Keratinocyte (primary cell): ENCODE results near the gene TSTD1. TPM values are rescaled to one million over a fixed set of nuclear protein-coding genes. Genes with fewer than 3 reads are reported as not detected.

ENCODE experiments used
- DNase-seq: peaks from one replicate; pipeline ENCODE4 v3.0.0-alpha.2; 2011; ENCODE audit warnings: low read depth, missing footprints, low spot score
- FAIRE-seq: peaks from 2 replicates; lab custom pipeline; 2011; peaks lifted over from hg19 to GRCh38; lab: Jason Lieb, UNC
- H2AFZ ChIP-seq: 2 replicates; pipeline ENCODE4 v1.6.0; 2012; ENCODE audit warnings: low read length, control low read depth, inconsistent platforms; ENCODE audit not compliant: control insufficient read depth
- H3K27ac ChIP-seq: 2 replicates; pipeline ENCODE4 v1.5.1; 2011; ENCODE audit warnings: low read length; ENCODE audit not compliant: control insufficient read depth, insufficient read depth
- H3K27me3 ChIP-seq: 3 replicates; pipeline ENCODE4 v1.6.0; 2011; ENCODE audit warnings: low read length; ENCODE audit not compliant: control insufficient read depth, insufficient read depth; ENCODE audit errors: extremely low read depth
- H3K36me3 ChIP-seq, 2 experiments: 2 replicates in 1 of 2; 3 replicates in 1 of 2; pipeline ENCODE4 v1.5.1; 2011; ENCODE audit warnings: low read length in 2 of 2, mild to moderate bottlenecking in 1 of 2; ENCODE audit not compliant: control insufficient read depth in 2 of 2, insufficient read depth in 2 of 2; ENCODE audit errors: extremely low read depth in 1 of 2
- H3K4me1 ChIP-seq: 3 replicates; pipeline ENCODE4 v1.5.1; 2011; ENCODE audit warnings: low read length; ENCODE audit not compliant: control insufficient read depth, insufficient read depth; ENCODE audit errors: extremely low read depth
- H3K4me2 ChIP-seq: 3 replicates; pipeline ENCODE4 v1.6.0; 2011; ENCODE audit warnings: low read depth, low read length; ENCODE audit not compliant: control insufficient read depth, insufficient read depth; ENCODE audit errors: extremely low read depth
- H3K4me3 ChIP-seq, 3 experiments: fragments of 200-600 bp in 1 of 3; sonication (generic) in 1 of 3; 2 replicates in 2 of 3; 3 replicates in 1 of 3; pipeline ENCODE4 v1.5.1; 2011 to 2016; ENCODE audit warnings: low read length in 3 of 3, mild to moderate bottlenecking in 3 of 3, control low read depth in 2 of 3, inconsistent platforms in 1 of 3, low read depth in 1 of 3, mixed read lengths in 1 of 3, mixed run types in 1 of 3, moderate library complexity in 1 of 3; ENCODE audit not compliant: control insufficient read depth in 2 of 3, insufficient read depth in 2 of 3; ENCODE audit errors: extremely low read depth in 1 of 3
- H3K79me2 ChIP-seq: 2 replicates; pipeline ENCODE4 v1.6.0; 2012; ENCODE audit warnings: low read length; ENCODE audit not compliant: control insufficient read depth, insufficient read depth
- H3K9ac ChIP-seq: 3 replicates; pipeline ENCODE4 v1.6.0; 2011; ENCODE audit warnings: low read length; ENCODE audit not compliant: control insufficient read depth, insufficient read depth; ENCODE audit errors: extremely low read depth
- H3K9me1 ChIP-seq: 3 replicates; pipeline ENCODE4 v1.6.0; 2011; ENCODE audit warnings: low read length; ENCODE audit not compliant: control insufficient read depth, insufficient read depth; ENCODE audit errors: extremely low read depth
- H3K9me3 ChIP-seq: 2 replicates; pipeline ENCODE4 v1.5.1; 2012; ENCODE audit warnings: low read depth, low read length; ENCODE audit not compliant: control insufficient read depth
- H4K20me1 ChIP-seq: 3 replicates; pipeline ENCODE4 v1.6.0; 2011; ENCODE audit warnings: low read length; ENCODE audit not compliant: control insufficient read depth, insufficient read depth; ENCODE audit errors: extremely low read depth
- EZH2 ChIP-seq: IDR thresholded peaks from one replicate; pipeline ENCODE4 v1.6.1; 2012; ENCODE audit warnings: inconsistent platforms, mild to moderate bottlenecking, low read length, moderate library complexity
- dilution Hi-C: fragments of 300-500 bp; cut with MboI; formaldehyde crosslinking; loops from one replicate; pipeline ENCODE4 v1.7.0; 2020; ENCODE audit warnings: low sequenced_read_pairs; ENCODE audit not compliant: extremely low pct_ligation_motif_present
- polyA plus RNA-seq, 5 experiments: library from polyadenylated mRNA; depleted of rRNA in 3 of 5; stranded (reverse) in 3 of 5; stranded (forward) in 1 of 5; unstranded in 1 of 5; fragments of >200 nt; gene quantifications; 1 replicate in 1 of 5; 2 replicates in 3 of 5; 3 replicates in 1 of 5; pipeline versions ENCODE4 v1.2.1 to v1.2.3, GENCODE V29; 2011 to 2012; ENCODE audit warnings: missing spikeins in 2 of 5, low read depth in 1 of 5, low replicate concordance in 1 of 5
- TF ChIP-seq, protein P1 (sequence below), 3 experiments: IDR thresholded peaks in 1 of 3; conservative IDR thresholded peaks in 1 of 3; optimal IDR thresholded peaks in 1 of 3; 2 replicates in 2 of 3; 3 replicates in 1 of 3; pipeline versions ENCODE3 to v1.5.1; 2011; ENCODE audit warnings: low read length in 3 of 3, mild to moderate bottlenecking in 3 of 3, moderate library complexity in 2 of 3, control low read depth in 1 of 3, inconsistent platforms in 1 of 3; ENCODE audit not compliant: insufficient read depth in 2 of 3; ENCODE audit errors: extremely low read depth in 1 of 3

The TSTD1 gene
- polyA plus RNA-seq, 1 donor (not counting 4 experiments of a cell fraction or from before 2014, with no cell fraction given): 106 TPM

DNA sequence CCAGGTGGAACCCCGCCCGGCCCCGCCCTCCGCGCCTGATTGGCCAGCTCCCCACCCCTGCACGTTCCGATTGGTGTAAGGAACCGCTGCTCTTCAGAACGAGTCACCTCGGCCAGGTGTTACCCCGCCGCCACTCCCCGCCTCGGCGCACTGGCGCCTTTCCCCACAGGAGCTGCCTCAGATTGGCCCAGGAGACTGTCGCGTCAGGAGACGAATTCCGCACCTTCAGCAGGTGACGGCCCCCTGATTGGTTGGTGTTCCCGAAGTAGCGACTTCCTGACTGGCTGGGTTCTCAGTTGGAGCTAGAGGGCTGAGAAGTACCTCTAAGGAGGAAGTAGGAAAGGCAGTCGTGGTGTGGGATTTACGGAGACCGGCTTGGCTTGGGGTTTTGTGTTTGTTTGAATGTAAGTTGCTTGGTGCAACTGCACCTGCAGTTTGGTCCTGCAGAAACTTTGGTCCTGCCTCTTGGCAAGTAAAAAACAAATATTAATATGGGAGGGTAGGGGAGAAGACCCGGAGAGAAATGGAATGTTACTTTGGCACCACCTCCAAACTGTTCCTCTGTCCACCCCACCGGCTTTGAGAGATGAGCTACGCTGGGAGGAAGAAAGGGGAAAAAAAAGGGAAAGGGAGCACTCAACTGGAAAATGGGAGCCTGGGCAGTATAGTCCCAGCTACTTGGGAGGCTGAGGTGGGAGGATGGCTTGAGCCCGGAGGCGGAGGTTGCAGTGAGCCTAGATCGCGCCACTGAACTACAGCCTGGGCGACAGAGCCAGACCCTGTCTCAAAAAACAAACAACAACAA is 17.4 kb downstream of the TSTD1 start:
- peaks cover 41% of the 10 kb centered on the region for H3K4me1 ChIP-seq
- H3K36me3 ChIP-seq: peaks cover 1 to 9% of the 10 kb centered on the region in 2 experiments
- no peak for TF ChIP-seq EZH2
- TF ChIP-seq, protein P1, sequence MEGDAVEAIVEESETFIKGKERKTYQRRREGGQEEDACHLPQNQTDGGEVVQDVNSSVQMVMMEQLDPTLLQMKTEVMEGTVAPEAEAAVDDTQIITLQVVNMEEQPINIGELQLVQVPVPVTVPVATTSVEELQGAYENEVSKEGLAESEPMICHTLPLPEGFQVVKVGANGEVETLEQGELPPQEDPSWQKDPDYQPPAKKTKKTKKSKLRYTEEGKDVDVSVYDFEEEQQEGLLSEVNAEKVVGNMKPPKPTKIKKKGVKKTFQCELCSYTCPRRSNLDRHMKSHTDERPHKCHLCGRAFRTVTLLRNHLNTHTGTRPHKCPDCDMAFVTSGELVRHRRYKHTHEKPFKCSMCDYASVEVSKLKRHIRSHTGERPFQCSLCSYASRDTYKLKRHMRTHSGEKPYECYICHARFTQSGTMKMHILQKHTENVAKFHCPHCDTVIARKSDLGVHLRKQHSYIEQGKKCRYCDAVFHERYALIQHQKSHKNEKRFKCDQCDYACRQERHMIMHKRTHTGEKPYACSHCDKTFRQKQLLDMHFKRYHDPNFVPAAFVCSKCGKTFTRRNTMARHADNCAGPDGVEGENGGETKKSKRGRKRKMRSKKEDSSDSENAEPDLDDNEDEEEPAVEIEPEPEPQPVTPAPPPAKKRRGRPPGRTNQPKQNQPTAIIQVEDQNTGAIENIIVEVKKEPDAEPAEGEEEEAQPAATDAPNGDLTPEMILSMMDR (optimal IDR thresholded peaks at IDR 0.05 in 1 of 3, IDR thresholded peaks at IDR 0.05 in 1 of 3, conservative IDR thresholded peaks at IDR 0.05 in 1 of 3; ENCODE audit: extremely low read depth in 1 of 3, insufficient read depth in 2 of 3, low read length in 3 of 3): no peak
- H2AFZ ChIP-seq: no peak overlapping the region
- peak overlapping the region; percentile 88 for H3K4me2 ChIP-seq
- FAIRE-seq (peak; percentile 85), DNase-seq (peak; percentile 98)
- H3K4me3 ChIP-seq: peak overlapping the region; percentile 77 to 98 (median 86)
- dilution Hi-C loops: no loop called here
- H3K27ac ChIP-seq: peak overlapping the region; percentile 95
- H3K9me1 ChIP-seq: no peaks in the 10 kb centered on the region
- peaks cover 35% of the 10 kb centered on the region for H3K79me2 ChIP-seq
- no peaks in the 10 kb centered on the region for H4K20me1 ChIP-seq
- peak overlapping the region; percentile 100 for H3K9ac ChIP-seq
- H3K9me3 ChIP-seq: no peaks in the 10 kb centered on the region
- H3K27me3 ChIP-seq: no peaks in the 10 kb centered on the region

DNA sequence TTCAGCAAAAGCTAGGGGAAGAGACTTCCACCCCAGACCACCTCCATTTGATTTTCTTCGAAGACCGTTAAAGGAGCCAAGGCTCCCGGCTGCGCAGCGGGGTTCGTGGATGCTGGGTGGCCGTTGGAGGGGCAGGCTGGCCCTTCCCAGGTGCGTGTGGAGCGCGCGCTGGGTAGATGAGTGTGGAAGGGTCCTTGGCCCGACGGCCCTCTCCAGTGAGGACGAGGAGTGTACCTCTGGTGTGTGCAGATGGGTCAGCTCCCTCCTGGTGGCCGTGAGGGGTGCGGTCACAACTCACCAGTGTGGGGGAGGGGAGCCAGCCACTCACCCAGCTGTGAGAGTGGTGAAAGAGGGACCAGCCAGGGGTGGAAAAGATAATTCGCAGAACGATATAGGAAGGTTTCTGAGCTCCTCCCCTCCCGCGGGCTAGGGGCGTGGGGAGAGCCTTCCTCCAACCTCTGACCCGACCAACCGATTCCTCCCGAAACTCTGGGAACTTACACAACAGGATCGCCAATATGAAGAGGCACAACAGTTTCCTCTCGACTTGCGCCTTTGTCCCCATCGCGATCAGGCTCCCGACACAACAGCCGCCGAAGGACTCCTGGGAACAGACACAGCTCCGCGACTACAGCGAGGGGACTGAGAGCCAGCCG is 18.1 kb downstream of the TSTD1 start, which contains the start of gene F11R:
Gene F11R, minus strand, starts transcription at position 644 of the 656 bp plus-strand sequence. Its CDS starts 79 bp downstream, at position 565.
- TF ChIP-seq, protein P1 (optimal IDR thresholded peaks at IDR 0.05 in 1 of 3, IDR thresholded peaks at IDR 0.05 in 1 of 3, conservative IDR thresholded peaks at IDR 0.05 in 1 of 3; ENCODE audit: extremely low read depth in 1 of 3, insufficient read depth in 2 of 3, low read length in 3 of 3): peak in 2 of 3 experiments; percentile 12 to 20
- no peak for TF ChIP-seq EZH2
- no peaks in the 10 kb centered on the region for H3K27me3 ChIP-seq
- H2AFZ ChIP-seq: peak within 1 kb of the TSS; percentile 65
- peaks cover 41% of the 10 kb centered on the region for H3K79me2 ChIP-seq
- H3K4me2 ChIP-seq: peak within 1 kb of the TSS; percentile 88
- peaks cover 1 to 9% of the 10 kb centered on the region in 2 experiments for H3K36me3 ChIP-seq
- H3K9me3 ChIP-seq: no peaks in the 10 kb centered on the region
- no peaks in the 10 kb centered on the region for H3K9me1 ChIP-seq
- FAIRE-seq (no peak), DNase-seq (peak; percentile 86)
- H3K4me1 ChIP-seq: peaks cover 41% of the 10 kb centered on the region
- dilution Hi-C loops: no loop called here
- H3K9ac ChIP-seq: peak within 1 kb of the TSS; percentile 100
- H3K4me3 ChIP-seq: peak within 1 kb of the TSS; percentile 77 to 98 (median 86)
- H4K20me1 ChIP-seq: no peaks in the 10 kb centered on the region
- peak within 1 kb of the TSS; percentile 95 for H3K27ac ChIP-seq
